ENCODE measurements around the gene RFTN1.

Gene RFTN1

GRCh38 chr3:16273867-16274266, 239.6 kb downstream of the RFTN1 start:
- no peak for DNase-seq (ENCODE audit: low spot score)

DNA sequence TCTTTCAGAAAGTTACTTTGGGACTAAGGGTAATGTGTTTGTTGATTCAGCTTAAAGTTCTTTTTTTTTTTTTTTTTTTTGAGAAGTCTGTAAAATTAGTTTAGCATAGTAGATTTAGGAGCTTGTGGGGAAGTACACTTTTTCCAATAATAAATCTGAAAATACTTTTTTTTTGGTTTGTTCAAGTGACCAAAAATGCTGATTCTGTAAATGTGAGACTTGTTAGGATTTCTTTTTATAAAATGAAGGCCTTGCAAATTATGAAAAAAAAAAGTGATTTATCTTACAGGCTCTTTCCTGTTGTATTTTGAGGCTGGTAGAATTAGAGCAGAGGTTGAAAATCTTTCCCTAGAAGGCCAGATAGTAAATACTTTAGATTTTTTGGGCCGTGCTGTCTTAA, 240.9 kb downstream of the RFTN1 start:
- DNase-seq (ENCODE audit: low spot score) = no peak

GRCh38 chr3:16270855-16271254, 242.6 kb downstream of the RFTN1 start:
- no peak for DNase-seq (ENCODE audit: low spot score)

DNA sequence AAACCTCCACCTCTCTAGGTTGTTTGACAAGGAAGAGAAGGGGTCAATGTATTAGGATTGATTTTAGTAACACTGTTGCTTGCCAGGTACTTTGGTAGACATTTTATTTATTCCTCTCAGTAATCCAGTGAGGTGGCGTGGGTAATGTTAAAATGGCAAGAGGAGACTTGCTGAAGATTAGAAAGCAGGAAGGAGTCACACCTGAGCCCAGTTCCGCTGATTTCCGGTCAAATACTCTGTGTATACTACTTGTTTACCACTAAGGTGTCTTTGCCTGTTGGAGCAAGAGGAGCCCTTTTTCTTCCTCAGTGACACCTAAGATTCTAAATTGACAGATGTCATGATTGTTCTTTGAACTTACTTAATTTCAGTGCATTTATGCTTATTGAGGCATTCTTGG, 246.8 kb downstream of the RFTN1 start:
- DNase-seq (ENCODE audit: low spot score) = no peak
